HG03064 (cell line): ENCODE measurements around the gene PIK3C2B.

Experiments used
- ATAC-seq: cut with Tn5 transposase; IDR thresholded peaks from one replicate; pipeline ENCODE4 v1.9.1; 2021; ENCODE audit warnings: low read depth; ENCODE audit not compliant: unreplicated experiment

PIK3C2B gene

DNA sequence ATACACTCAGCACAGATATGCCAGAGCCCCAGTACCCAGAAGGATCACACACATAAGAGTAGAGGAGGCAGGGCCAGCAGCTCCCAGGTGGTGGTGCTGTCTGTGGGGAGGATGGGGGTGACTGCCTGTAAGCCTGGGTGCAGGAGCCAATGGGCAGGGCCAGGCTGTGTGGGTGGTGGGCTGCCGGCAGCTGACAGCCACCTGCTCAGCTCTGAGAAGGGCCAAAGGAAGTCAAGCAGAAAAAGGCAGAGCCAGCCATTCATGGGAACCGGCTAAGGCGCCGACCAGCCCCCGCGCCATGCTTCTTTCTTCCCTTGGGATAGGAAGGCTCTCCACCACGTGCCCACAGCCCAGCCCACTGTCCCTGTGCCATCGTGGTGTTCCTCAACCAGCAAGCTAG is 14.1 kb downstream of the PIK3C2B start:
- ATAC-seq = peak; percentile 57

DNA sequence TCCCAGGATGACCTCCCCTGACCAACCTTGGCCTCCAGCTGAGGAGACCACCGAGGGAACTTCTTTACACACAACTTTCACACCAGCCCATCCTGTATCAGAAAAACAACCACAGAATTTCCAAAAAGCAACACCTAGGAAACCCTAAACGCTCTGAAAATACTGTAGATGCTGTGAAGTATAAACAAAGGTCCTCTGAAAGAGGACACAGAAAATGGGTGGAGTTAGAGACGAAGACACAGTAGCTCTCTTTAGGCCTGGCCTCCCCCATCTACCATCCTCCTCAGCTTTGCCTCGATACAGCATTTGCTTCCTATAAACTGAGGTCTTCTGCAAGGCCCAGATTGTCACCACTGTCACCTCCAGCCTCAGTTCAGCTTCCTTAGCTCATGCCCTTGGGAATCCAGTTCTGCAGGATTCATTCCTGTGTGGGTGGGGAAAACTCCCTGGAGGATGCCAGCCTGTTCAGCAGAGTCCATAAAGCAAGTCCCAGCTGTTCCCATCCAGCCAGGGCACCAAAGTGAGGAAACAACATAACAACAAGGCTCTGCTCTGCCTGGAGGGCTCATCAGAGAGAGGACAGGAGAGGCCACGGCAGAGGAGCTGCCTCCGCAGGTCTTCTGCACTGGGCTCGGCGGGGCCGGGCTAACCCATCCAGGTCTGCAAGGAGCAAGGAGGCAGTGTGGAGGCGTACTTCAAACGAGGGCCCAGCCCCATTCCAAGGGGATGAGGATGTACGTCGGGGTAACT is 15.0 kb downstream of the PIK3C2B start:
- ATAC-seq = no peak

DNA sequence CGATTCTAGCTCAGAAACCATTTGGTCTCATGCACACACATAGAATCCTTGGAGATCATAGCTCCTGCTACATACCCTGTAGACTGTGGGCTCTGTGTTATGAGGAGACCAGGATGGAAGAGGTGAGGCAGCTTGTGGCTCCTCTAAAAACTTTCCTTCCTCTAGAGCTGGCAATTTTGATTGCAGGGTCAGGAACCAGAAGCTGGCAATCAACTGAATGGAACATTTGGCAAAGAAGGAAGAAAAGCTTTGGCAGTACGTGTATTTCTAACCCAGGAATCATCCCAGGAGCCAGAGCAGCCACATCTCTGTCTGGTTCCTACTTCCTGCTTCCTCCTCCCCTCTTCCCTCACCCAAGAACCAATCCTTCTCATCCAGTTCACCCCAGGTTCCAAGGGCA is 15.7 kb downstream of the PIK3C2B start:
- no peak for ATAC-seq

DNA sequence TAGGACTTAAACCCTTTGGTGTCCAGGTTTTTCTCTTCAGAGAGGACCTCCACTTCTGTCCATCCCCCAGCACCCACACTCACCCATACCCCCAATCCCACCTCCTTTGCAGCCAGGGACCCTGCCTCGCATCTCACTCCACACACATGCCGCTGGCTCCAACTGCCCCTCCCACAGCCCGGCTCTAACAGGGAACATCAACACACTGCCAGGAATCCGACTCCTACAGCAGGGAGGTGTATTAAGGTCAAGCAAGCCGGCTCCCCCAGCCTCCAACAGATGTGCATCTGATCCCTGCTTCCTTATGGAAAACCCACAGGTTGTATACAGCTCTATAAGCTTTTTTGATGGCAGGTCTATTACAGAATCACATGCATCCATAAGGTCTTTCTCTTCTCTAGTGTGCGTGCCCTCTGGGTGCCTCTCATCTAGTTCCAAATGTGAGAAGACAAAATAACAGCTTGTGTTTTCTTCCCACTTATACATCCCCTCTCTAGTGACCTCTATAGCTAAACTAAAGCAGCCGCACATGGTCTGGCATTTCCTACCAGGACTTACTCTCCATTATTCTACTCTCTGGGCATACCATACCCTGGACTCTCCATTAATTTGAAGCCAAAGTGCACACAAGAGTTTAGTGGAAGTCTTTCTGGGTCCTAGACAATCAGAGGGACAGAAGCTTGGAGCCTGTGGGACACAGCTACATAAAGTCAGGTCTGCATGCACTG is 16.3 kb downstream of the PIK3C2B start:
- no peak for ATAC-seq

DNA sequence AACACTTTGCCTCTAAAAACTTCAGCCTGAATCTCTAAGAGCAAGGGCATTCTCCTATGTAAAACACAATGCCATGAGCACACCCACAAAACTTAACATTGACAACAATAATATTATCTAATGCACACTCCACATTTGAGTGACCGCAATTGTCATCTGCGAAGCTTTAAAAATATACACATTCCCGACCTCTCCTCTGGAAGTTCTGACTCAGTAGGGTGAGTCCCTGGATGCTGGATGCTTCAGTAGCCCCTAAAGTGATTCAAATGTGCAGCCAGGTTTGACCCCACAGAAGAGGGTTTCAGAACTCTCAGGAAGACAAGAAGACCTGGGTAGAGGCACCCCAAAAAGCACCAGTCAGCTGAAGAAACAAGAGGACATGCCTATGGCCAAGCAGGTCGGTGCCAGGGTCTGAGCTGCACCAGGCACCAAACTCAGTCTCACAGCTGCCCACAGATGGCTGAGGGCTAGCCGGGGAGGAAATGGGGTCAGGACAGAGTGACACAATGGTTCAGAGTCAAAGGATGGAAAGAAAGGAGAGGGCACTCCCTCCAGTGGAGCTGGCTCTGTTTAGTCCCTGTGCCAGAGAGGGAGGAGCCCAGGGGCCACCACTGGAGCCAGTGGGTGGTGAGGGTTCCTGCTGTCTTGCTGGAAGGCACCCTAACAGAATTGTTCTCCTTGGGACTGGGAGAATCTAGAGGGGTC is 17.4 kb downstream of the PIK3C2B start:
- no peak for ATAC-seq

DNA sequence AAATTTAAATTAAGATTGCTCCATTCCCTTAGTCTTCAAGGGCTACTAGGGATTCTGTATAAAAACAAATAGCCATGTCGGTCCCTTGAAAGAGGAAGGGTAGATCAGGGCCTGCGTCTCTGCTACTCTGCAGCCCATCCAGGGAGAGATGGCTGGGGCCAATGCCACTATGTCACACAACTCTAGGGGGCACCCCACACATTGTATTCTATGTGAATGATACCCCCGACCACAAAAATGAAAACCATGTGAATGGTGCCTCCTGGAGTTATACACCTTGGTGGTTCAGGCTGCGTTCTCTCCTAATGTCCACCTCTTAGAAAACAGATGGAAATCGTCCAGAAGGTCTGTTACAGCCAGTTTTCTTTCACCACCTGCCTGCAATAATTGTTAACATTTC is 18.0 kb downstream of the PIK3C2B start:
- ATAC-seq = no peak

DNA sequence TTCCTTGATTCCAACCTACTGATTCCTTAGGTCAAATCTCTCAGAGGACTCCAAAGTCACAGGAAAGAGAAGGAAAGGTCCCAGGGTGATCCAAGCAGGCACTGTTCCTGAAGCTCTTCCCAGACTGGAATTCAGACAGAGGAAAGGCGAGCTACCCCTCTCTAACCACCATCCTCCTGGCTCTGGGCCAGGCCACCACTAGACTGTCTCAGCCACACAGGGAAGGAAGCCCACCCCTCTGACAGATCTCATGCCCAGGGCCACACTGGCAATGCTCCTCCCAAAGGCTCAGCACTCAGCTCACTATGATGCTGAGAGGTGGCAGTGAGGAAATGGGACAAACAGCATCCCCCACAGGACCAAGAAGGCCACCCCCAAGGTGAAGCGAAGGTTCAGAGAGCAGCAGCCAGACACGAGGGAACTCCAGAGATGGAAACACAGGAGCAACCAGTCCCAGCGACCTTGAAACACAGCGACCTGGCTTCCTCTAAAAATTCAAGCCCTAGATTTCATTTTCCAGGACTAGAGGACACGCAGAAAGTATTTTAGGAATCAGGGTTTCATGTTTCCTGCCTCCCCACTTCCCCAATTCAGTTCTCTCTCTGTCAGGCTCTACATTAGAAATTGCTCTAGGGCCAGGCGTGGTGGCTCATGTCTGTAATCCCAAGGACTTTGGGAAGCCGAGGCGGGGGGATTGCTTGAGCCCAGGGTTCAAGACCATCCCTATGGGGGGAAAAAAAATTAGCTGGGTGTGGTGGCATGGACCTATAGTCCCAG is 18.8 kb downstream of the PIK3C2B start:
- ATAC-seq = no peak

DNA sequence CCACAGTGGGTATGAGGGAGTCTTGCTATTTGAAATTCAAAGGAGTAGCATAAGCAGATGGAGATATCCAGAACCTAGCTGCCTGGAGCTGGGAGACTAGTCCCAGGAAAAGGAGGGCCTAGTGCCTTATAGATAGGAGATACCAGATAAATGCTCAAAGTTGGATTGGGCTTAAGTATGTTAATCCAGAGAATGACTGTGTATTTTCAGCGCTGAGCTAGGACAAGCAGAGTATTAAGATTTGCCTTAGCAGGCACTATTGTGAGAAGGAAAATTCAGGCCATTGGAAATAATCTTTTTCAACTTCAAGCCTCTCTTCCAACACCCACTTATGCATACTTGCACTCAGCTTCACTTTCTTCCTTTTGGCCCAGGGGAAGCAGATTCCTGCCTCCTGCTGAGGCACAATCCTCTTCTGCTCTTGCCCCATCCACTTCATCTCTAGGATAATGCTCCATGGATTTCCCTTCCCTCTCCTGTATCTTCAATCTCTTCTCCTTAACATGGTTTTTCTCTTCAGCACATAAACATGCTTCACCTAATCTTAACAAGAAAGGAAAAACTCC is 21.1 kb downstream of the PIK3C2B start:
- ATAC-seq = no peak

DNA sequence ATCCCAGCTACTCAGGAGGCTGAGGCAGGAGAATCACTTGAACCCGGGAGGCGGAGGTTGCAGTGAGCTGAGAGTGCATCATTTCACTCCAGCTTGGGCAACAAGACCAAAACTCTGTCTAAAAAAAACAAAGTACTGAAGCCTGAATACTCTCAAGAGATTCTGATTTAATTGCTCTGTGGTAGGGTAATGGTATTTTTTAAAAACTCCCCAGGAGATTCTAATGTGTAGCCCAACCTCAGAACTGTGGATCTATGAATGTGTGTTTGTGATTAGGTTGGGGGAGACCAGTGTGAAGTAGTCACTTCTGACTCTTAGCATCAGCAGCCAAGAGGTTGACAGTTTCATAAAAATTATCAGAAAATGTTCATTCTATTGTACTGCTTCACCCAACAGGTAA is 21.9 kb downstream of the PIK3C2B start:
- no peak for ATAC-seq

DNA sequence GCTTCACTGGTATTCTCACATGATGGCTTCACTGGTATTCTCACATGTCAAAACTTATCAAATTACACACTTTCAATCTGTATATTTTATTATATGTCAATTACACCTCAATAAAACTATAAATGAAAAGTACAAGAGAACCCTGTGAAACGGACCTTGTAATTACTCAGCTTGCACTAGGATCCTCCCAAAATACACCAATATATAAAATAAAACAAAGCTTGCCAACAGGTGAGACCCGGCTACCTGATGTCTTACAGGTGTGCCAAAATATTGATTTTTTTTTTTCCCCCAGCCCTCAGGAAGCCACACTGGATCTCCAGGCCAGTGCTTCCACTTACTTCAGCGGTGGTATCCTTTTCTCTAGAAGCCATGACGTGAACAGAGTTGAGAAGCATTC is 22.9 kb downstream of the PIK3C2B start:
- ATAC-seq = no peak

DNA sequence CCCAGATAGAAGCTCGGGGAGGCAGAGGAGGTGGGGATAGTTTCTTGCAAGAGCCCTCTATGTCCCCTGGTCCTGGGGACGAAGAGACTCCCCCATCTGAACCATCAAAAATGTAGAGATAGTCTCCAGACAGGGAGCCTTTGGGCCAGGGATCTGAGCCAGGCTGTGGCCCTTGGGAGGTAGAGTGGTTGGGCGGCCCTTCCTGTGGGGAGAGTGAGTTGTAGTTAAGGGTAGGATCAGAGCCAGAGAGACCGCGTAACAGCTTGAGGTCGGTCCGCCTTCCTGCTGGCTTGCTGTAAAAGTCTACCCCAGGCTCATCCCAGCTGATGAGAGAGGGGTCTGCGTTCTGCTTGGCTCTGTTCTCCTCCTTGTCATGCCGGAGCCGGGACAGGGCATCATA is 25.3 kb downstream of the PIK3C2B start:
- no peak for ATAC-seq

DNA sequence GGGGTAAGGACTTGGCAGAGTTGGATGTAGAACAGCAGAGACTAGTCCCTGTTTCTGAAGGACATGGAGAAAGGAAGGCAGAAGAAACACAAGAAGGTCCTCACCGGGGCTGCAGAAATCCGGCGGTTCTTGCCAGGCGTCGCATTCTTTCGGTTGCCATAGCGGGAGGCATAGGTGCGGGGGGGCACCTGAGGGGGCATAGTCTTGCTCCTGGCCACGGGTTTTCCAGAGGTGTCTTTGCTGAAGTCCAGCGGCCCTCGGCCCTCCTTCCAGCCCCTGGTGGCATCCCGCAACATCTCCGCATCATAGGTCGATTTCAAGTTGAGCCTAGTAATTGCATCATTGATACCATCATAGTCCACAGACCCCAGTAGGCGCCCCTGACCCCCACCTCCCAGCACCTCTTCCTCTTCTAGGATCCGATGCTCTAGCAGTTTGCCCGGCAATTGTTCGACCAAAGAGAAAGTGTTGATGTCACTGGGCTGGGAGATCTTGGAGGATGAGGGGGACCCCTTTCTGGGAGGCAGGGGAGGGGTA is 25.8 kb downstream of the PIK3C2B start:
- no peak for ATAC-seq

DNA sequence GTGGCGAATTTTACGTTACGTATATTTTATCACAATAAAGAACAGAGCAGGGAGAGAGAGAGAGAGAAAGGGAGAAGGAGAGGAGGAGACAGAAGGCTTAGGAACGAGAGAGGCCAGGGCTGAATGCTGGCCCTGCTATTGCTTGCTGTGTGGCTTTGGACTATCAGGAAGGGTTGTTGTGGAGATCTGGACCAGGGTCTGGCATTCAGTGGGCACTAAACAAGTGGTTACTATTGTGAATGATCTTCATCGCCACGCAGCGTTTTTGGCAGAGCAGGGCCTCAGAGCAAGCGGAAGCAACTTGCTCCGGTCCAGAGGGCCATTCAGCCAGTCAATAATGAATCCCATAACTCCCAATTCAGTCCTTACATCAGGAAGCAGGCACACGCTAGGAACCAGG is 26.4 kb downstream of the PIK3C2B start:
- no peak for ATAC-seq

DNA sequence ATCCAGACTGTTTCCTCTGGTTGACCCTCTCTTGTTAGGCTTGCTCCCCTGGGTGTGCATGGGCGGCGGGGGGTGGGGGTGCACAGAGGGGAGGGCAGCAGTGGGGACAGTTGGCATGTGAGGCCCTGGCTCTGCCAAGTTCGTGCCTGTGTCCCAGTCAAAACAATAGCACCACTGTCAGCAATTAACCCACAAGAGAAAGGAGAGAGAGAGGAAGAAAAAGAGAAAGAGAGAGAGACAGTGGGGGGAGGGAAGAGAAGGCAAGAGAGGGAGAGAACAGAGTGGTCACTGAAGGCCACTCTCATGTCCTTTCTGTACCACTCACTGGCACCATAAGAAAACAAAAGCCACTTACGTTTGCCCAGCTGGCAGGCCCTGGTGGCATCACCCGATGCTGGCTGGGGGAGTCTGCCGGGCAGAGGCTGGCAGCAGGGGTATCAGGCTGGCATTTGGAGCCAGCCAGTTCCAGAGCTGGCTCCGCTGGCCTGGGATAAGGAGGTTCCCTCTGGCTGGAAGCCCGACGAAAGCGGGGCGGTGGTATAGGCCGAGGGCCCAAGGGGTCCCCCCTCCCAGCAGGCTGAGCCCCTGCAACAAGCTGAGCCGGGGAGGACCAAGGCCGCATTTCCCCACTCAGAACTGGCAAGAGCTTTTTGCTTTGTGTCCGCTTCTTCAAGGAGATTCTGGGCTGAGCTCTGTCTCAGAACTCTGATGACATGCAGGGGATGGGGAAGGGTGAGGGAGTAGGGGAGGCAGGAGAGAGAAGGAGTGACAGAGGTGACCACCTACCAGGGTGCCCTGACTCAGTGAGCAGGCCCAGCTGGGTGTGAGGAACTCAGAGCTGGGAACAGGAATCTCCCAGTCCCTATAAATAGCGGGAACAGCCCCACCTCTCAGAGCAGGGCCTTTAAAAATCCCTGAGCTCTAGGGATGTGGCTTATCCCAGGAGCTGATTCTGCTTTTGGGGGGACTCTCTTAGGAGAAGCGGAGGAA is 27.9 kb downstream of the PIK3C2B start:
- ATAC-seq = no peak

DNA sequence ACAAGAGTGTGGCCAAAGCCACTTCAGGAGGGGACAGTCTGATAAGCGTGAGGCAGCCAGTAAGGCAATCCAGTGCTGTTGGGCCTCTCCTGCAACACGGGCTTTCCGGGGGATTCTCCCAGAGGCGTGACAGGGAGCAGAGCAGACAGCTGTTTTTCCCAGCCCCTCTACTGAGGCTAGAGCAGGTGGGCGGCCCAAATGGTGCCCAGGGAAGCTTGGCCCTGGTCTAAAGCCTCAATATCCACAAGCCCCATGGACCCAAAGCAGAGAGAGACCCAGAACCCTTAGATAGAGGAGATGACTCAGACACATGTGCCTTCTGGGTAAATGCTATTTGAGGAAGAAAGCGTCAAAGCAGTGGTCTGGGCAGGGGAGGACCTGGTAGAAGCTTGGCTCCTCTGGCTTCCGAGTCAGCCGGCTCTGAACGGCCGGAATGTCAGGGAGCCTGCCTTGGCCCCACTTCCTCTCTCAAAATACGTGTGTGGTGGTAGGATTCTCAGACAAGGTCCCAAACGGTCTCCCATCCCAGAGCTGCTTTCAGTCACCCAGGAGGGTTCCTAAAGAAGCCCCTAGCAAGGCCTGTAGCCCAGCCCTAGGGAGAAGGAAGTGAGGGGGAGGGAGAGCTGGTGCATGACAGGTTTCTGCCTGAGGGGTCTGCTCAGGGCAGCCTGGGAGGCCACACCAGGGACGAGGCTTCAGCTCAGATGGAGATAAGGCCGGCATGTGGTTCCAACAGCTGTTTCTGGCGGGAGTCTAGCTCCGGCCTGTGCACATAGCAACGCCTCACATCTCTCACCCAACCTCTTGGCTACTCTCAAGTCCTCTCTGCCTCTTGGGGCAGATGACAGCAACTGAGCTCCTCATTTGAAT is 28.8 kb downstream of the PIK3C2B start:
- ATAC-seq = peak; percentile 59

DNA sequence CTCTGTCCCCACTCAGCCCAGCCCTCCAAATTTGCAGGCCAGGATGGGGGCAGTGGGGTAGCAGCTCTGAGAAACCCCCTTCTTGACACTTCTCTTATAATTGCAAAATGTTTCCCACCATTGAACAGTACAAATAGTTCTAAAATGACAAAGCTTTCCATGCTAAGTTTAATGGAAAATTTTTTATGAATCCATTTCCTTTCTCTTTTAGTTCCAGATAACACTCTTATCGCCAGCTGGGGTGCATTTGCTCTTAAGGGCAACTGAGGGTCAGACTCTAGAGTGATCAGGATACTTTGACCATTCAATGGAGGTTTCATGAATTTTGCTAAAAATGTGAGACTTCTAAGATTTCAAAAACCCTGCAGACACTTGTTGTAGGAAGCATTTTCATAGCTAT is 29.9 kb downstream of the PIK3C2B start:
- no peak for ATAC-seq

DNA sequence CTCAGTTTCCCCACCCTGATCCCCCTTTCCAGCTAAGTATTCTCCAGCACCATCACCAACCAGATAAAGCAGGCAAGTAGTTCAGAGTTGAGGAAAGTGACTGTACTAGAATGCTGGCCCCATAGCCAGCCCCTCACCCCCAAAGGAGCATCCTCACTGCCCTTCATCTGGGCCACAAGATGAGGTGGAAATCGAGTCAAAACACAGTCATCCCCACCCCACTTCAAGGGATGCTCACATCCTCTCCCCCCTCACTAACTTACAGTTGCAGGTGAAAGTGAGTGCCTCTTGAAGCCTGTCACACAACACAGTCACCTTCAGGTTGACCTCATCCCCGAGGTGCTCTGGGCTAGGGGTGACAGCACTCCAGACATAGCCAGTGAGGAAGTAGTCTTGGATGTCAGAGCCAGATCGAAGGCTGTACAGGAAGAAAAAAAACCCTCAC is 30.4 kb downstream of the PIK3C2B start:
- no peak for ATAC-seq
